ENCODE data around the gene TMBIM4.
"Not testable (repeated sequence)": the region's sequence is repeated elsewhere in the genome, so short reads cannot be mapped to it uniquely, and the experiment has no call there.

The TMBIM4 gene

DNA sequence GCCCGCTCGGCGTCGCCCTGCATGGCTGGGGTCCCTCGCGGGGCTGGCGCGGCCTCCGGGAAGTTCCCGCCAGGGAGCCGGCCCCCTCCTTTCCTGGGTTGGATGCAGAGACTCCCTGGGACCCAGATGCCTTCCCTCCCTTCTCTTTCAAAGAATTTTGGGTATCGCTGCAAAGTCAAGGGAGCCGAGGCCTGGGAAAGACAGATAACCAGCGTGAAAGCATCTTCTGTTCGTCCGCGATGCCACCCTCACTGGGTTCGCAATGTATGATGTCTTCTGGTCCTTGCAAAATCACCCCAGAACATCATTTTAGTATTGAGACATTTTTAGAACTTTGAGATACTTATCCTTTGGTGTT lies 19.7 kb upstream of the TMBIM4 start:
- peak in 1 of 2 donors; percentile 65 for DNase-seq
- H3K36me3 ChIP-seq, result peaks cover 0 to 1% (median 0%) of the 10 kb centered on the region in 3 donors
- TF ChIP-seq, protein P1, sequence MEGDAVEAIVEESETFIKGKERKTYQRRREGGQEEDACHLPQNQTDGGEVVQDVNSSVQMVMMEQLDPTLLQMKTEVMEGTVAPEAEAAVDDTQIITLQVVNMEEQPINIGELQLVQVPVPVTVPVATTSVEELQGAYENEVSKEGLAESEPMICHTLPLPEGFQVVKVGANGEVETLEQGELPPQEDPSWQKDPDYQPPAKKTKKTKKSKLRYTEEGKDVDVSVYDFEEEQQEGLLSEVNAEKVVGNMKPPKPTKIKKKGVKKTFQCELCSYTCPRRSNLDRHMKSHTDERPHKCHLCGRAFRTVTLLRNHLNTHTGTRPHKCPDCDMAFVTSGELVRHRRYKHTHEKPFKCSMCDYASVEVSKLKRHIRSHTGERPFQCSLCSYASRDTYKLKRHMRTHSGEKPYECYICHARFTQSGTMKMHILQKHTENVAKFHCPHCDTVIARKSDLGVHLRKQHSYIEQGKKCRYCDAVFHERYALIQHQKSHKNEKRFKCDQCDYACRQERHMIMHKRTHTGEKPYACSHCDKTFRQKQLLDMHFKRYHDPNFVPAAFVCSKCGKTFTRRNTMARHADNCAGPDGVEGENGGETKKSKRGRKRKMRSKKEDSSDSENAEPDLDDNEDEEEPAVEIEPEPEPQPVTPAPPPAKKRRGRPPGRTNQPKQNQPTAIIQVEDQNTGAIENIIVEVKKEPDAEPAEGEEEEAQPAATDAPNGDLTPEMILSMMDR (IDR thresholded peaks at IDR 0.05), result no peak
- peak overlapping the region; percentile 52 to 63 for H3K4me3 ChIP-seq
- intact Hi-C loops (cut with DNase I; ENCODE audit: low total_unique reads), result no loop called here
- peak overlapping the region; percentile 71 to 80 for H3K27ac ChIP-seq
- H3K9me3 ChIP-seq, result no peaks in the 10 kb centered on the region
- peaks cover 0 to 3% (median 1%) of the 10 kb centered on the region in 4 donors for H3K4me1 ChIP-seq
- peaks cover 0 to 6% of the 10 kb centered on the region in 2 donors for H3K27me3 ChIP-seq

DNA sequence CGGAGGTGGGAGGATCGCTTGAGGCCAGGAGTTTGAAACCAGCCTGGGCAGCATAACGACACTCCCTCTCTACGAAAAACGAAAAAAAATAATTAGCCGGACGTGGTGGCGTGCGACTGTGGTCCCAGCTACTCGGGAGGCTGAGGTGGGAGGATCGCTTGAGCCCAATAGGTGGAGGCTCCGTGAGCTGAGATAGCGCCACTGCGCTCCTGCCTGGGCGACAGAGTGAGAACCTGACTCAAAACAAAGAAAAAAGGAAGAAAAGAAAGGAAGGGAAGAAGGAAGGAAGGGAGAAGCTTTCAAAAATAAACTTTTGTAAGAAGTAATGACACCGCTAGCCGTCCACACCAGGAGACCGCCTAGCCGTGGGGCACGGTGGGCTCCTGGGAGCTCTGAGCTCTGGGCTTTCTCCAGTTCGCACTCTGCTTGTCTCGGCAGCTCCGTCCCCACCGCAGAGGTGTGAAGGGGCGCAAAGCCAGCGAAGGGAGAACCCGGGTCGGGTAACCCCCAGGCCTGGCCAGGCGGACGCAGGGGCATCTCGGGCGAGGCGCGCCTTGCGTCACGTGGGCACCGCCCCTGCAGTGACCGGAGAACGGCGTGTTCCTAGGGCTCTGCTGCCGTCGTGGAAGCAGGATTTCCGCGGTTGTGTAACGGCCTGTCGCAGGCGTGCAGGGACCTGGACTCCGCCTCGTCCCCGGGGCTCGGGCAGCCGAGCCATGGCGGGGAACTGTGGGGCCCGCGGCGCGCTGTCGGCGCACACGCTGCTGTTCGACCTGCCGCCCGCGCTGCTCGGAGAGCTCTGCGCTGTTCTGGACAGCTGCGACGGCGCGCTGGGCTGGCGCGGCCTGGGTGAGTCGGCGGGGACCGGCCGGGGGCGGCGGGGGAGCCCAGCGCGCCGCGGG lies 19.0 kb upstream of the TMBIM4 start, which contains the start of gene IRAK3:
IRAK3 (plus strand) TSS at position 631 of the 902 bp plus-strand sequence; CDS start at position 717, 86 bp downstream.
- Histone ChIP-seq H3K27me3 (peaks cover 0 to 10% of the 10 kb centered on the region in 2 donors), H3K27ac (peak within 1 kb of the TSS; percentile 71 to 80), H3K4me1 (peaks cover 0 to 3% (median 1%) of the 10 kb centered on the region in 4 donors), H3K4me3 (peak within 1 kb of the TSS; percentile 52 to 63), H3K9me3 (no peaks in the 10 kb centered on the region), H3K36me3 (no peaks in the 10 kb centered on the region)
- TF ChIP-seq, protein P1 (IDR thresholded peaks at IDR 0.05), result no peak
- intact Hi-C loops (cut with DNase I; ENCODE audit: low total_unique reads), result no loop called here
- peak; percentile 90 to 93 for DNase-seq

DNA sequence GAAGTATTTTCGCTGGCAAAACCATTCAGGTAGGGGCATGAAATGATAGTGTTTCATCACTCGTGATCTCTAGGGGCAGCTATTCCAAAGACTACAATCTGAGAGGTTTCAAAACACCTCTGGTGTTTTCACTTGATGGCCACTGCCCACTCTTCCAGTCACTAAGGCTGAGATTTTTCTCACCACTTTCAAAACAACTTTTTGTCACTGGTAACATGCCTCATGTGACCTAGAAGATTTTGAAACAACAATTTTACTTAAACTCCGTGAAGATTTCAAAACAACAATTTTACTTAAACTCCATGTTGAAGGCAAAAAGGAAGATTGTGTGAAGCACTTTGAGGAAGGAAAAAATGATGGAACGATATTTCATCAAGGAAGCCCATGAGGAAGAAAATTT lies 18.0 kb upstream of the TMBIM4 start:
- peaks cover 0 to 18% of the 10 kb centered on the region in 2 donors for H3K27me3 ChIP-seq
- H3K36me3 ChIP-seq, result no peaks in the 10 kb centered on the region
- no peaks in the 10 kb centered on the region for H3K9me3 ChIP-seq
- TF ChIP-seq, protein P1 (IDR thresholded peaks at IDR 0.05), result no peak
- peak overlapping the region in 1 of 2 donors; percentile 80 for H3K27ac ChIP-seq
- intact Hi-C loops (cut with DNase I; ENCODE audit: low total_unique reads), result no loop called here
- DNase-seq, result no peak
- no peak overlapping the region for H3K4me3 ChIP-seq
- peaks cover 0 to 3% (median 1%) of the 10 kb centered on the region in 4 donors for H3K4me1 ChIP-seq

DNA sequence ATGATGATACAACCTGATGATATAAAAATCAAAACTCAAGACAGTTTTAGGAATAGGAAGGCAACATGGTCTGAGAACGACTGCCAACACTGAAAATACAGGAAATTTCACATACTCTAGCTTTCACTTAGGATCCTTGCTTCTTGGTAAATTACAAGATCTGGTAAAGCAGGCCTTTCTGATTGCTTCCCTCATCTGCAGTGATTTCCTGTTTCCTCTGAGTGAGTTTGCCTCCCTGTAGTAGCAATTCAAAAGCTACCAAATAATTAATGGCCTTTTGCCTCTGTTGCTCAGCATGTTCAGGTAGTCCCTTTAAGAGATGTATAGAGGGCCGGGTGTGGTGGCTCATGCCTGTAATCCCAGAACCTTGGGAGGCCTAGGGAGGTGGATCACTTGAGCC lies 17.2 kb upstream of the TMBIM4 start:
- TF ChIP-seq, protein P1 (IDR thresholded peaks at IDR 0.05), result no peak
- Histone ChIP-seq H3K4me3 (no peak overlapping the region), H3K36me3 (no peaks in the 10 kb centered on the region), H3K27me3 (peaks cover 0 to 18% of the 10 kb centered on the region in 2 donors), H3K4me1 (peaks cover 0 to 3% (median 1%) of the 10 kb centered on the region in 4 donors), H3K27ac (no peak overlapping the region), H3K9me3 (no peaks in the 10 kb centered on the region)
- intact Hi-C loops (cut with DNase I; ENCODE audit: low total_unique reads), result no loop called here
- DNase-seq, result no peak

DNA sequence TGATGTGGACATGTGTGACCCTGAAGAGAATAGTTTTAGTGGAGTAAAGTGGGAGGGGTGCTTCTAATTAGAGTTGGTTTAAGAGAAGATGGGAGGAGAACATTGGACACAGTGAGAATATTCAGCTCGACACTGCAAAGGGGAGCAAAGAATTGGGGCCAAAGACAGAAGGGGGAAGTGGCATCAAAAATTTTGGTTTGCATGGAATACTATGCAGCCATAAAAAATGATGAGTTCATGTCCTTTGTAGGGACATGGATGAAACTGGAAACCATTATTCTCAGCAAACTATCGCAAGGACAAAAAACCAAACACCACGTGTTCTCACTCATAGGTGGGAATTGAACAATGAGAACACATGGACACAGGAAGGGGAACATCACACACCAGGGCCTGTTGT lies 15.0 kb upstream of the TMBIM4 start:
- H3K4me1 ChIP-seq; H3K27ac ChIP-seq; H3K36me3 ChIP-seq; H3K9me3 ChIP-seq; H3K4me3 ChIP-seq; DNase-seq; intact Hi-C loops (cut with DNase I; ENCODE audit: low total_unique reads): not testable (repeated sequence)
- H3K27me3 ChIP-seq, result peaks cover 0 to 20% of the 10 kb centered on the region in 2 donors

DNA sequence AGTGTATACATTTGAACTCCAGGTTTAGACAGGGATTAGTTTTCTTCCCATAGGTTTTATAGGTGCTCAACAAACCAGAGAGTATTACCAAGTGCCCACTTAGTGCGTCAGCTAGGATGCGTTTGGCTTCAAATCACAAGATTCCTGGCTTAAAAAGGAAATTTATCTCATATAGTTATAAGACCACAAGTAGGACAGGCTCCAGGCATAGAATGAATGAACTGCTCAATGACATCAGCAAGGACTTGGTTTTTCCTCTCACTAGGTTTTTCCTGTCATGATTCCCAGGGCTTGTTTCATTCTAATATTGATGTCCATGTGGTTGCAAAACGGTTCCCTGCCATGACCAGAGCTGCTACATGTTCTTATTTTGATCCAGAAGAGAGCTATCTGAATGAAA lies 13.2 kb upstream of the TMBIM4 start:
- Histone ChIP-seq H3K4me3 (no peak overlapping the region), H3K27ac (no peak overlapping the region), H3K27me3 (peaks cover 0 to 18% of the 10 kb centered on the region in 2 donors), H3K9me3 (no peaks in the 10 kb centered on the region), H3K36me3 (no peaks in the 10 kb centered on the region), H3K4me1 (no peaks in the 10 kb centered on the region)
- intact Hi-C loops (cut with DNase I; ENCODE audit: low total_unique reads), result no loop called here
- TF ChIP-seq, protein P1 (IDR thresholded peaks at IDR 0.05), result no peak
- no peak for DNase-seq
